Measurements from ENCODE around the gene EPS15. TPM values are rescaled to one million over a fixed set of nuclear protein-coding genes. Genes with fewer than 3 reads are reported as not detected.

EPS15 gene
- total RNA-seq, 1 donor from 2014 or later = 120 TPM

GRCh38 chr1:51342591-51343206 lies 176.4 kb downstream of the EPS15 start:
- no peaks in the 10 kb centered on the region for H3K9me3 Mint-ChIP-seq (ENCODE audit: unreplicated experiment)
- peaks cover 7% of the 10 kb centered on the region for H3K36me3 Mint-ChIP-seq (ENCODE audit: low read depth, unreplicated experiment)
- H3K4me3 Mint-ChIP-seq (ENCODE audit: unreplicated experiment) = no peak overlapping the region
- H3K27me3 Mint-ChIP-seq (ENCODE audit: unreplicated experiment) = peaks cover 9% of the 10 kb centered on the region
- H3K27ac Mint-ChIP-seq (ENCODE audit: unreplicated experiment) = no peak overlapping the region
- DNase-seq (ENCODE audit: low spot score) = no peak
- H3K4me1 Mint-ChIP-seq (ENCODE audit: unreplicated experiment) = peaks cover 4% of the 10 kb centered on the region
- no peak for TF ChIP-seq CTCF (IDR thresholded peaks at IDR 0.05; ENCODE audit: unreplicated experiment)

- Mint-ChIP-seq H3K9me3 (ENCODE audit: unreplicated experiment) (no peaks in the 10 kb centered on the region), H3K27me3 (ENCODE audit: unreplicated experiment) (peaks cover 9% of the 10 kb centered on the region), H3K4me3 (ENCODE audit: unreplicated experiment) (no peak overlapping the region), H3K4me1 (ENCODE audit: unreplicated experiment) (peaks cover 4% of the 10 kb centered on the region), H3K27ac (ENCODE audit: unreplicated experiment) (no peak overlapping the region), H3K36me3 (ENCODE audit: low read depth, unreplicated experiment) (peaks cover 7% of the 10 kb centered on the region)
- TF ChIP-seq CTCF (IDR thresholded peaks at IDR 0.05; ENCODE audit: unreplicated experiment) = no peak
- DNase-seq (ENCODE audit: low spot score) = no peak
These were observed 177.1 kb downstream of the EPS15 start for GRCh38 chr1:51341876-51342496.

- Mint-ChIP-seq H3K36me3 (ENCODE audit: low read depth, unreplicated experiment) (peaks cover 7% of the 10 kb centered on the region), H3K4me3 (ENCODE audit: unreplicated experiment) (no peak overlapping the region), H3K27ac (ENCODE audit: unreplicated experiment) (no peak overlapping the region), H3K9me3 (ENCODE audit: unreplicated experiment) (no peaks in the 10 kb centered on the region), H3K27me3 (ENCODE audit: unreplicated experiment) (peaks cover 9% of the 10 kb centered on the region), H3K4me1 (ENCODE audit: unreplicated experiment) (no peaks in the 10 kb centered on the region)
- TF ChIP-seq CTCF (IDR thresholded peaks at IDR 0.05; ENCODE audit: unreplicated experiment) = no peak
- DNase-seq (ENCODE audit: low spot score) = no peak
These were observed 178.7 kb downstream of the EPS15 start for GRCh38 chr1:51340380-51340779.

DNA sequence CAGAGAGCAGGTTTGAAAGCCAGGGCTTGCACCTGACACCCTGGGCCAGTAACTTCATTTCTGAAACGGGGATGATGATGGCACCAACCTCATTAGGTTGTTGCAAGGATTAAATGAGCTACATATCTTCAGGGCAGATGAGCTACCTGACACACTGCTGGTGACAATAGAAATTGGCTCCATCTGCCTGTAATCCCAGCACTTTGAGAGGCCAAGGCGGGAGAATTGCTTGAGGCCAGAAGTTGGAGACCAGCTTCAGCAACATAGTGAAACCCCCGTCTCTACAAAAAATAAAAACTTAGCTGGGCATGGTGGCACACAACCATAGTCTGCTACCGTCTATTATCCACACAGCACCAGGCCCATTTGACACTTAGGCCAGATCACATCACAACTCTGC lies 182.4 kb downstream of the EPS15 start:
- H3K36me3 Mint-ChIP-seq (ENCODE audit: low read depth, unreplicated experiment) = no peaks in the 10 kb centered on the region
- no peaks in the 10 kb centered on the region for H3K9me3 Mint-ChIP-seq (ENCODE audit: unreplicated experiment)
- TF ChIP-seq CTCF (IDR thresholded peaks at IDR 0.05; ENCODE audit: unreplicated experiment) = no peak
- H3K27me3 Mint-ChIP-seq (ENCODE audit: unreplicated experiment) = peaks cover 4% of the 10 kb centered on the region
- peaks cover 2% of the 10 kb centered on the region for H3K4me1 Mint-ChIP-seq (ENCODE audit: unreplicated experiment)
- DNase-seq (ENCODE audit: low spot score) = no peak
- no peak overlapping the region for H3K4me3 Mint-ChIP-seq (ENCODE audit: unreplicated experiment)
- no peak overlapping the region for H3K27ac Mint-ChIP-seq (ENCODE audit: unreplicated experiment)

- no peak for DNase-seq (ENCODE audit: low spot score)
- H3K27ac Mint-ChIP-seq (ENCODE audit: unreplicated experiment) = no peak overlapping the region
- no peak overlapping the region for H3K4me3 Mint-ChIP-seq (ENCODE audit: unreplicated experiment)
- no peak for TF ChIP-seq CTCF (IDR thresholded peaks at IDR 0.05; ENCODE audit: unreplicated experiment)
- peaks cover 5% of the 10 kb centered on the region for H3K27me3 Mint-ChIP-seq (ENCODE audit: unreplicated experiment)
- no peaks in the 10 kb centered on the region for H3K9me3 Mint-ChIP-seq (ENCODE audit: unreplicated experiment)
- peaks cover 3% of the 10 kb centered on the region for H3K36me3 Mint-ChIP-seq (ENCODE audit: low read depth, unreplicated experiment)
- peaks cover 8% of the 10 kb centered on the region for H3K4me1 Mint-ChIP-seq (ENCODE audit: unreplicated experiment)
These were observed 183.1 kb downstream of the EPS15 start for GRCh38 chr1:51336004-51336403.

All from endothelial cell (in vitro differentiated cells).